Retinal pigment epithelial cell (primary cell): ENCODE results near the gene ANKLE1.
A peak's percentile ranks its signal among the peaks of the same experiment; 100 is the strongest.

Source experiments
- DNase-seq: peaks from one replicate; pipeline ENCODE4 v3.0.0-alpha.2; 2010; ENCODE audit warnings: low read depth
- H3K4me3 ChIP-seq: 2 replicates; pipeline ENCODE4 v1.5.1; 2011; ENCODE audit warnings: mild to moderate bottlenecking, low read length, control low read depth, moderate library complexity
- TF ChIP-seq, protein P1 (sequence below): conservative IDR thresholded peaks from 2 replicates; pipeline ENCODE4 v1.5.1; 2011; ENCODE audit warnings: low read depth, low read length, control low read depth, inconsistent platforms

Gene ANKLE1

DNA sequence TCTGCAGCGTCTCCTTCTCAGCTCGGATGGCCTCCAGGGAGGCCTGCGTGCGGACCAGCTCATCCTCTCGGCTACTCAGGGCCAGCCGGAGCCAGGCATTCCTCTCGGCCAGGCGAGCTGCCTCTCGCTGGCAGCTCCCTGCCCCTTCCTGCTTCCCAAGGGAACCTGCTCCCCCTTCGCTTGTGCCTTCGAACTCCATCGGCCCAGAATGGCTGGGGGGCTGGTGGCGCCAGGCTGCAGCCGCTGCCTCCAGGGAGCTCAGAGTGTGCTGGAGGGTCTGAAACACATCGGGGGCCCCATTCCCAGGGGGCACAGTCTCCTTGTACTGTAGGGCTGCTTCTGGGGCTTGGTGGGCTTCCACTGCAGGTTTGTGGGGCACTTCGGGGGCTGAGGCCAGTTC is 19.1 kb upstream of the ANKLE1 start:
- H3K4me3 ChIP-seq = no peak overlapping the region
- TF ChIP-seq, protein P1, sequence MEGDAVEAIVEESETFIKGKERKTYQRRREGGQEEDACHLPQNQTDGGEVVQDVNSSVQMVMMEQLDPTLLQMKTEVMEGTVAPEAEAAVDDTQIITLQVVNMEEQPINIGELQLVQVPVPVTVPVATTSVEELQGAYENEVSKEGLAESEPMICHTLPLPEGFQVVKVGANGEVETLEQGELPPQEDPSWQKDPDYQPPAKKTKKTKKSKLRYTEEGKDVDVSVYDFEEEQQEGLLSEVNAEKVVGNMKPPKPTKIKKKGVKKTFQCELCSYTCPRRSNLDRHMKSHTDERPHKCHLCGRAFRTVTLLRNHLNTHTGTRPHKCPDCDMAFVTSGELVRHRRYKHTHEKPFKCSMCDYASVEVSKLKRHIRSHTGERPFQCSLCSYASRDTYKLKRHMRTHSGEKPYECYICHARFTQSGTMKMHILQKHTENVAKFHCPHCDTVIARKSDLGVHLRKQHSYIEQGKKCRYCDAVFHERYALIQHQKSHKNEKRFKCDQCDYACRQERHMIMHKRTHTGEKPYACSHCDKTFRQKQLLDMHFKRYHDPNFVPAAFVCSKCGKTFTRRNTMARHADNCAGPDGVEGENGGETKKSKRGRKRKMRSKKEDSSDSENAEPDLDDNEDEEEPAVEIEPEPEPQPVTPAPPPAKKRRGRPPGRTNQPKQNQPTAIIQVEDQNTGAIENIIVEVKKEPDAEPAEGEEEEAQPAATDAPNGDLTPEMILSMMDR = no peak
- DNase-seq = no peak

DNA sequence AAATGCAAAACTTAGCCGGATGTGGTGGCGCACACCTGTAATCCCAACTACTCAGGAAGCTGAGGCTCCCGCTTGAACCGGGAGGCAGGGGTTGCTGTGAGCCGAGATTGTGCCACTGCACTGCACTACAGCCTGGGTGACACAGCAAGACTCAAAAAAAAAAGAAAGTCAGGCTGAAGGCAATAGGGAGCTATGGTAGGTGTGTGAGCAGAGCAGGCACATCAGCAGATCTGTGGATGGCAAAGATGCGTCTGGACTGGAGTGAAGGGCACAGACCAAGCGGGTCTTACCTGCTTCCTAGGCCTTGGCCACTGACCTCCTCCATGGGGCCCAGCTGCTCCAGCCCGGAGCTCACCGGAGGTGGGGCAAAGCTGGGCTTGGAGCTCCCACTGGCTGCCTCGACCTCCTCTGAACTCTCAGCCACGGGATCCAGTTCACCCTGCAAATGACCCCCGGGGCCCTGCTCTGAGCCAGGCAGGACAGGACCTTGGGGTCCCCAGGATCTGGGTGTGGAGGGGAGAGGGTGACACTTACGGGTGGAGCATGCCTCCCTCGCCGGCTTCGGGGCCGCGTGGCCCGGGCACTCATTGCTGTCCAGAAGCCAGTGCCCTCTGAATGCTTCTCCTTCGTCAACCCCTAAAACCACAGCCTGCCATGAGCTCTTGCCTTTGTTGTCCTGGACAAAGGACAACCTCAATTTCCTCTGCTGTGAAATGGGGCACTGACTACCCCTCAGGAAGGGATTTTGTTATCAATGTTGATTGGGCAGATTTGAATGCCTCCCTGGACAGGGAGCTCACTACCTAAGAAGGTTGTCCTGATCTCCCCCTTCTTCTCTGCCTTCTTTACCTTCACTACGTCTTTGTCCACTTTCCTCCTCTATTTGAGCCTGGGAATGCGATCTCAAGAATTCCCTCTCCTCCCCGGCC is 17.7 kb upstream of the ANKLE1 start:
- no peak overlapping the region for H3K4me3 ChIP-seq
- TF ChIP-seq, protein P1 = no peak
- no peak for DNase-seq

DNA sequence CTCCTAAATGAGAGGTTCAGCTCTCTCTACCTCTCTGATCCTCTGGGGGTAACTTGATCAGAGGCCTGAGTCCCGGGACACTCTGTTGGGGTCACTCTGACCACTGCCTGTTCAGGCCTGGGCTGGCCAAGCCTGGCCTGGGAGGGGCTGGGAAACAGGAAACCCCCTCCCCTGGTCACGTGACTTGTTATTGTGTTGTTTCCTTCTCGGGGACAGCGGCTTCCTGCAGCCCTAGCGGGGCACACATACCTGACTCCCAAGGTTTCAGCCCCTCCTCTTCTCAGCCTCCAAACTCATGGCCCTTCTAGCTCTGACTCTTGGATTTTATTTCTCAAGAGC is 17.1 kb upstream of the ANKLE1 start, which contains the start of gene USHBP1:
Gene USHBP1, minus strand, starts transcription at position 105 of the 339 bp plus-strand sequence. CDS start 446 bp downstream, outside the sequence.
- DNase-seq = no peak
- no peak within 1 kb of the TSS for H3K4me3 ChIP-seq
- TF ChIP-seq, protein P1 = no peak

DNA sequence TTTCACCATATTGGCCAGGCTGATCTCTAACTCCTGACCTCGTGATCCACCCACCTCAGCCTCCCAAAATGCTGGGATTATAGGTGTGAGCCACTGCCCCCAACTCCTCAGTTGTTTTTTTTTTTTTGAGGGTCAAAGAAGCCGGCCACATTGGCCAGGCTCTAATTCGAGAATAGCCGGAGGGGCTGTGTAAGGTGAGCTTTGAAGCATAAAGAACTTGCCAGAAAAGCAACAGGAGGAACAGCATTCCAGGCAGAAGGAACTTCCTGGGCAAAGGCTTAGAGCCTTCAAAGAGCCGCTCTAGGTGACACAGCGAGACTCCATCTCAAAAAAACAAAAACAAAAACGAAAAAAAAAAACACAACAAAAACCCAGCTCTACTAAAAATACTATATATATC is 15.7 kb upstream of the ANKLE1 start:
- TF ChIP-seq, protein P1 = no peak
- no peak for DNase-seq
- no peak overlapping the region for H3K4me3 ChIP-seq

DNA sequence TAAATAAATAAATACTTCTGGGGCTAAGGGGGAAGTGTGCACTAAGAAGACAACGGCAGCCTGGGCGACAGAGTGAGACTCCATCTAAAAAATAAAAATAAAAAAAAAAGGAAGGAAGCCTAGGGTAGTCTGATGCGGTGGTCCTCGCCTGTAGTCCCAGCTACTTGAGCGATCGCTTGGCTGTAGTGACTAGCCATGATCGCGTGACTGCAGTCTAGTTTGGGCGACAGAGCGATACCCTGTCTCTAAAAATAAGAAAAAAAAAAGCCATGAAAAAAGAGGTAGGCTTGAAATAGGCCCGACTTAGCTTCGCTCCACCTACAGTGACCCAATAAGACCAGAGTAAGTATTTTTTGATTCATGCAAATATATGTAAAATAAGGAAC is 15.1 kb upstream of the ANKLE1 start:
- TF ChIP-seq, protein P1 = no peak
- DNase-seq = no peak
- no peak overlapping the region for H3K4me3 ChIP-seq

DNA sequence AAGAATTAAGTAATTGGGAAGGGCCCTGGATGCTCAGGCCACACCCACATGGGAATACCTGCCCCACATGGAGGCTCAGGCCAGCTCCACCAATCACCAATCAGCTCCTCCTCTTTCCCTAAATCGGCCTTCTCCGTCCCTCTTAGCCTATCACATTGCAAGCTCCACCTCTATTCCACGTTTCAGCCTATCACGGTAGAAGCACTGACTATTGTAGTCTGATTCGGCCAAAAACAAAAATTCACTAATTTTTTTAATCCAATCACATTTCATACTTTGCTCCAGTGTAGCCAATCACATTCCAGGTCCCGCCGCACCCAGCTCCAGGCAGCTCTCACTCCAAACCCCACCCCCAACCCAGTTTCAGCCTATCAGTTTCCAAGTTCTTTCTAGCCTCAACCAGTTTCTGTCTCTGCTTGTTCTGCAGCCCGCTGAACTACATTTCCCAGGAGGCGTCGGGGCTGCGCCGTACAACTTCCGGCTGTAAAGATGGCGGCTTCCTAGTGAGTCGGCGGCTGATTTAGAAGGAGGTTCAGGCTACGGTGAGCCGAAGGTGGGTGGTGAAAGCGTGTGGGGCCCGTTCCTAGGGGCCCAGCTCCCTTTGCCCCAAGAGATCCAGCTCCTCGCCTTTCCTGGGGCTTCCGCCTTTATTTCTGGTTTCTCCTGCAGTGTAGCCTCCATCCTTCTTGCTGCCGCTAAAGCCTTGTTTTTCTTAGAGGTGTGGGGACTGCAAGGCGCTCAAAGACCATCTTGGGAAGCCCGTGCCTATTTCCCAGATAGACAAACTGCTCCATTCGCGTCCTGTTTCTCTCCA is 14.5 kb upstream of the ANKLE1 start, which contains the start of gene BABAM1:
Gene BABAM1, plus strand, starts transcription at position 469 of the 814 bp plus-strand sequence. CDS start 1,364 bp downstream, outside the sequence.
- DNase-seq = peak; percentile 97
- peak within 1 kb of the TSS; percentile 99 for H3K4me3 ChIP-seq
- TF ChIP-seq, protein P1 = no peak
